HG03066 (cell line): ENCODE measurements around the gene ADAM23.

Source experiments
- ATAC-seq: cut with Tn5 transposase; IDR thresholded peaks from one replicate; pipeline ENCODE4 v1.9.1; 2021; ENCODE audit warnings: low read depth; ENCODE audit not compliant: unreplicated experiment

ADAM23 gene

DNA sequence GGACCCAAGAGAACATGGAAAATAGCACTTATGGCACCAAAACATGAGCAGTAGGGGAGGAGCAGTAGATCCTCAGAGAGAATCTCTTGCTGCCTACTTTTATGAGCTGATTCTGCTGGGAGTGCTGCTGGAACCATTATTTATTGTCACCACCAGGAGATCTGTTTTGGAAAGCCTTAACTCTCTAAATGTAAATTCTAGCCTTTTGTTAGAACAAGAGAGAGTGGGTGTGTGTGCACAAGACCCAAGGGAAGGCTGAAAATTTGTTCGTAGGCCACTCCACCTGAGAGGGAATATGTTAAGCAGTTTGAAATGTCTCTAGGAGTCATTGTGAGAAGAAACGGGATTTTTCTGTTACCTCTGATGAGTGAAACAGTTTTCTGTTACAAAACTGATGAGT is 182.8 kb downstream of the ADAM23 start:
- ATAC-seq = no peak

DNA sequence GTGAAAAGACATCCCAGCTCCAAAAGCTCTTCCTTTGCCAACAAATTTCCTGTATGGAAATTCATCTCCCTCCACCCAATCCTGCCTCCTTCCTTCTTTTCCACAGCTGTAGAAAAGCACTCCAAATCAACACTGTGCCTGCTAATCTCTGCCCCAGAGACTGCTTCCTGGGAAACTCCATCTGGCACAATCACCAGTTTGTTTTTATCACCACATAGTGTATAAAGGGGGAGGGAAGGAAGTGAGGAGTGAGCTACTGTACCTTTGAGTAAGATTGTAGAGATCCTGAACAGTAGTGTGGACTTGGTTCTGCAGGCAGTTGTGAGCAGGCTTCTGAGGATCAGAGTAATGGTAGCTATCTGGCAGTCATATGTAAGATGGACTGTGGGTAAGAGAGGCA is 184.3 kb downstream of the ADAM23 start:
- no peak for ATAC-seq

DNA sequence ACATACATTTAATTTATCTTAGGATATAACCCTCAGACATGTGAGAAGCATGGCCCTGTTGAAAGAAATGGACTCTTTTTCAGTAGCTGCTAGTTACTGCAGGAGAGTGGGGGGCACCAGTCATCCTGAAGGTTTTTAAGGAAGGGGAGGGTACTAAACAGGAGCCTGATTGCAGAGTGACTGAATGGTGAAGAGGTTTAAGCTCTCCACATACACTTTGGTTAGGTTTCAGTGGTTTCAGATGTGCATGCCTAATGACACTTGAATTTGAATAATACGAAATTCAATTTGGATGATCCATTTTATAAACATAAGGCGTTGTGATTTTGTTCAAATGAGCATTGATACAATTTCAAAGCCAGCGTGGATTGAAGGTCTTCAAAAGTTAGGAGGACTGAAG is 188.0 kb downstream of the ADAM23 start:
- ATAC-seq = no peak

DNA sequence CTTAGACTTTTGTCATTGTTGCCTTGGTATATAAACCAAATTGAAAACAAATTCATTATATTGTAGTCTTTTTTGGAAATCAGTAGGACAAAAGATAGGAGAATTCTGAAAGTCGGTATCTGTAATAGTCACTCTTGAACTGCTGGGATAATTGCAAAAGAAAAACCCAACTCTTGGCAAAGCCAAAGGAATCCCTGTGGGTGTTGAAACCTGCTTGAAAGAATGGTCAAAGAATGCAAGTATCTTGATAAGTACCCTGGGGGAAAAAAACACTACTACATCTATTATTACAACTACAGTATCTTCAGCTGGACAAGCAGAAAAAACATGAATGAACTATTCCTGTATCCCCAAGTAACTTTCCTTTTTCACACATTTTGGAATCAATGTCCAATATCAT is 191.7 kb downstream of the ADAM23 start:
- ATAC-seq = no peak

DNA sequence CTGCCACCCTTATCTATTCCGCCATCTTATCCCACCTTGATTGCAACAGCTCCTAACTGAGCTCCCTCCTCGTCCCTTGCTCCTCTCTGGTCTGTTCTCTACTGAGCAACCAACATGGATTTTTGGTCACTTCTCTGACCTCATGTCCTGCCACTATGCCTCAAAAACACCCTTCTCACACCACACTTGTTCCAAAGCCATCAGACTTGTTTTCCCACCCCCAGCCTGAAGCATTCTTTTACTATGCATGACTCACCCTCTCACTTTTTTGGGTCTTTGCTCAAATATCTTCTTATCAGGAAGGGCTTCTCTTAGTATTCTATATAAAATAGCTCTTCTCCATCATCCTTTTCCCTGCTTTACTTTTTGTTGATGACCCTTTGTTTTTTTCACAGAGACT is 196.3 kb downstream of the ADAM23 start:
- ATAC-seq = no peak

DNA sequence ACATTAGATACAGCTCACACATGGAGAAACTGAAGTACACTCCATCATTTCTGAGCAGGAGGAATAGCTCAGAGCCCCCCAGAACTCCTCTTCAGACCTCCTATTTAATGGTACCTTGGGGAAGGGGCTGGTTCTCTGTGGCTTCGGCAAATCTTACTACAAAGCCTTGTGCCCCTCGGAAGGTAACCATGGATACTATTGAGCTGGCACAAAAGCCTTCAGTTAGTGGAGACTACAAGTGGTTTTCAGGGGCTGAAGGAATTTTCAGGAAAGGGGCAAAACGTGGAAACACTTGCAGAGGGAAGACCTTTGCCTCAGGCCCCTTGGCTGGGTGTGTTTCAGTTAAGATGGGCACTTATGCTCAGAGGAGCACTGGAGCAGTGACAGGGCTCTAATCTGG is 197.9 kb downstream of the ADAM23 start:
- ATAC-seq = no peak

DNA sequence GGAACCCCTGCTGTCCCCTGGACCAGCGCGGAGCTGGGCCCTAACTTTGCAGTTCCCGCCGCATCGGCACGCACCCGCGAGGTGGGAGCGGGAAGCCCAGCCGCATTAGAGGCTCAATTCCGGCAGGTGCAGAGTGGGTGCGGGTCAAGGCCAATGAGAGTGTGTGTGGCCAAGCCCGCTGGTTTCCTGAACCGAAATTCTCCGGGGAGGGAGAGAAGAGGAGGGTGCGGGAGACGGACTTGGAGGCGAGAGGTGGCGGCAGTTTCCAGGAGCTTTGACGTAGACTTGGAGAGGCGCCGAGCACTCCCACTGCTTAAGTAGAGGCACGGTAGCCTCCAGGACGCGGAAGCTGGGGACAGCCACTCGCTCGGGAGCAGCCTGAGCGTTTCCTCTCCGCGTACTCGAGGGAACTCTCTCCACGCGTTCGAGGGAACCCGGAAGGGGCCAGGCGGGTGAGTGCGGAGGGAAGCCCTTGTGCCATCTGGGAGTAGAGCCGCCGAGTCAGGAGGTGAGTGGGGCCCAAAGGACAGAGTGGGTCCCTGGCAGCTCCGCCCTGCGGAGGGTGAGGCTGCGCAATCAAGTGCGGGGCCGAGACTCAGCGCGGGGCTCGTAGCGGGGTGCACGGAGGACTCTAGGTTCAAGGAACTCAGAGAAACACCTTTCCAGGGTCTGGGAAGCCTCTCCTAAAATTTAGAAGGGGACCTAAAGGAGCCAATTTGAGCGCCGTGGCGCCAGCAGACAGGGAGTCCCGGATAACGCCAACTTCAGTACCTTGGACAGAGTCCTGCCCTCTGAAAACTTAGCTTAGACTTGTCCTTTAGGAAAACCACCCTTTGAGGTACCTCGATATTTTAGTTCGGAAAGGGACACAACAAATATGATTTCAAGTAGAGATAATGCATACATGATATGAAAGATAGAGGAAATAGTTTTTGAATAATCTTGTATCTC is 199.0 kb downstream of the ADAM23 start, which contains the start of gene FAM237A:
Gene FAM237A, plus strand, starts transcription at position 413 of the 951 bp plus-strand sequence. CDS start 1,750 bp downstream, outside the sequence.
- no peak for ATAC-seq

DNA sequence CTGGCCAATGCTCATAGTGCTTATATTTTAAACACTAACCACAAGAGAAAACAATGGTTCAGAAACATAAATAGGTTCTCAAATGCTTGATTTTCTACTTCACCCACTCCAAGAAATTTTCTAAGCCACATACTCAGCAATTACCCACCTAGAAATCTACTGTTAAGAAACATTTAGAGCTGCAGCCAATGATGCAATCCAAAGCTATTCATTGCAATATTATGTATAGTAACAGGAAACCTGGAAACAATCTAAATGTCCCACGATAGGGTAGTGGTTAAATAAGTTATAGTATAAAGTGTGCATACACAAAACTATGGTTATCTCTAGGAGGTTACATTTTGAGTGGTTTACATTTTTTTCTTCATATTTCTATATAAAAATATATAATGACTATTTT is 204.7 kb downstream of the ADAM23 start:
- ATAC-seq = no peak

DNA sequence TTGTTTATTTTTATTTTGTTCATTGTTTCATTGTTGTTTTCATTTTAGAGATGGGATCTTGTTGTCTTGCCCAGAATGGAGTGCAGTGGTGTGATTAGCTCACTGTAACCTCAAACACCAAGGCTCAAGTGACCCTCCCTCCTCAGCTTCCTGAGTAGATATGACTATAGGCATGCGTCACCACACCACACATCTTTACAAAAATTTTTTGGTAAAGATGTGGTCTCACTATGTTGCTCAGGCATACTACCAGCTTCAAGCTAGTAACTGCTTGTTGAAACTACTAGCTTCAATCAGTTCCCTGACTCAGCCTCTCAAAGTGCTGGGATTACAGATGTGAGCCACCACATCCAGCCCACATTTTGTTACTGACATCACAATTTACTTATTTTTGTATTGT is 213.8 kb downstream of the ADAM23 start:
- ATAC-seq = no peak

DNA sequence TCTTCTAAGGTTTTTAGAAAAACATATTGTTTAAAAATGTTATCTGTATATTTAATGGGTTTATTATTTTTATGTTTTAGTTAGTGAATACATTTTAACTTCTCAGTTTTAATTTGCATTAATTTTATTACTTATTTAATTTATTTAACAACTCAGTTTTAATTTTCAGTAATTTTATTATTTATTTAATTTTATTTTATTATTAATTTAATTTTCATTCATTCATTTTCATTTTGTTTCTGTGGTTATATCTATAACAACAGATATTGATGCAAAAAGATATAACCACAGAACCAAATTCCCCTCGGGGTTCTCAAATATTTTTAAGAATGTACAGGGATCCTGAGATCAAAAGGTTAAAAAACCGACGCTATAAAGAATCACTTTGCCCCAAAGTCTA is 221.9 kb downstream of the ADAM23 start:
- ATAC-seq = no peak
